Fibroblast of the aortic adventitia (primary cell): Measurements from ENCODE around the gene CCDC136. TPM values are rescaled to one million over a fixed set of nuclear protein-coding genes. Genes with fewer than 3 reads are reported as not detected.

ENCODE experiments used
- DNase-seq: peaks from one replicate; pipeline ENCODE4 v3.0.0-alpha.2; 2010; ENCODE audit warnings: low read depth
- H3K4me3 ChIP-seq: 2 replicates; pipeline ENCODE4 v1.5.1; 2011; ENCODE audit warnings: low read depth, mild to moderate bottlenecking, control low read depth, low read length, moderate library complexity
- total RNA-seq: library from RNA; depleted of rRNA; stranded (reverse); fragments of >200 nt; gene quantifications from 2 replicates; pipeline ENCODE4 v1.2.3, GENCODE V29; 2012; ENCODE audit warnings: low replicate concordance
- TF ChIP-seq, protein P1 (sequence below): IDR thresholded peaks from 2 replicates; pipeline ENCODE4 v1.5.1; 2011; ENCODE audit warnings: mild to moderate bottlenecking, low read length, control low read depth, inconsistent platforms; ENCODE audit not compliant: insufficient read depth

Gene CCDC136
- total RNA-seq, 1 donor = 9.9 TPM

DNA sequence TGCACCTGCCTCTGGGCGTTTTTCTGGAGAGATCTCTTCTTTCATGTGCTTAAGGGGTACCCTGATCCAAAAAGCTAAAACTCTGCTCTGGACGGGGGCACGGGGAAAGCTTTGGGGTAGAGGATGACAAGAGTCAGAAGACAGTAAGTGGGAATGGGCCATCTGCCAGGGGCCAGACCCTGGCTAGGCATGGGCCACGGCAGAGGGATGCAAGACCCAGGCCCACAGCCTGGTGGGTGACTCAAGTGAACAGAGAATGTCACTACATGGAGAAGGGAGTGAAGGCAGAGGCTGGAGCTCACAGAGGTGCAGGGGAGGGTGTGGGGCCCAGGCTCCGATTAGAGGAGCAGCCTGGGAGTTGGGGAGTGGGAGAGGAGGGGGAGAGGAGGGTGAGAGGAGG, 53.7 kb downstream of the CCDC136 start:
- DNase-seq = no peak
- TF ChIP-seq, protein P1, sequence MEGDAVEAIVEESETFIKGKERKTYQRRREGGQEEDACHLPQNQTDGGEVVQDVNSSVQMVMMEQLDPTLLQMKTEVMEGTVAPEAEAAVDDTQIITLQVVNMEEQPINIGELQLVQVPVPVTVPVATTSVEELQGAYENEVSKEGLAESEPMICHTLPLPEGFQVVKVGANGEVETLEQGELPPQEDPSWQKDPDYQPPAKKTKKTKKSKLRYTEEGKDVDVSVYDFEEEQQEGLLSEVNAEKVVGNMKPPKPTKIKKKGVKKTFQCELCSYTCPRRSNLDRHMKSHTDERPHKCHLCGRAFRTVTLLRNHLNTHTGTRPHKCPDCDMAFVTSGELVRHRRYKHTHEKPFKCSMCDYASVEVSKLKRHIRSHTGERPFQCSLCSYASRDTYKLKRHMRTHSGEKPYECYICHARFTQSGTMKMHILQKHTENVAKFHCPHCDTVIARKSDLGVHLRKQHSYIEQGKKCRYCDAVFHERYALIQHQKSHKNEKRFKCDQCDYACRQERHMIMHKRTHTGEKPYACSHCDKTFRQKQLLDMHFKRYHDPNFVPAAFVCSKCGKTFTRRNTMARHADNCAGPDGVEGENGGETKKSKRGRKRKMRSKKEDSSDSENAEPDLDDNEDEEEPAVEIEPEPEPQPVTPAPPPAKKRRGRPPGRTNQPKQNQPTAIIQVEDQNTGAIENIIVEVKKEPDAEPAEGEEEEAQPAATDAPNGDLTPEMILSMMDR = no peak
- H3K4me3 ChIP-seq = no peak overlapping the region

DNA sequence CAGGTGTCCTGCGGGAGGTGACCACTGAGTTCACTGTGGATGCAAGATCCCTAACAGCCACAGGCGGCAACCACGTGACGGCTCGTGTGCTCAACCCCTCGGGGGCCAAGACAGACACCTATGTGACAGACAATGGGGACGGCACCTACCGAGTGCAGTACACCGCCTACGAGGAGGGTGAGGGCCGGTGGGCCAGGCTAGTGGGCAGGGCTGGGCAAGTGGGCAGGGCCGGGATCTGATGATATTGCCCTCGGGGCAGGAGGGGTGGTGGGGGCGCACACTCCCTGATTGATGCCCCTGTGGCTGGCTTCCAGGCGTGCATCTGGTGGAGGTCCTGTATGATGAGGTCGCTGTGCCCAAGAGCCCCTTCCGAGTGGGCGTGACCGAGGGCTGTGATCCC, 54.2 kb downstream of the CCDC136 start:
- DNase-seq = no peak
- TF ChIP-seq, protein P1 = no peak

DNA sequence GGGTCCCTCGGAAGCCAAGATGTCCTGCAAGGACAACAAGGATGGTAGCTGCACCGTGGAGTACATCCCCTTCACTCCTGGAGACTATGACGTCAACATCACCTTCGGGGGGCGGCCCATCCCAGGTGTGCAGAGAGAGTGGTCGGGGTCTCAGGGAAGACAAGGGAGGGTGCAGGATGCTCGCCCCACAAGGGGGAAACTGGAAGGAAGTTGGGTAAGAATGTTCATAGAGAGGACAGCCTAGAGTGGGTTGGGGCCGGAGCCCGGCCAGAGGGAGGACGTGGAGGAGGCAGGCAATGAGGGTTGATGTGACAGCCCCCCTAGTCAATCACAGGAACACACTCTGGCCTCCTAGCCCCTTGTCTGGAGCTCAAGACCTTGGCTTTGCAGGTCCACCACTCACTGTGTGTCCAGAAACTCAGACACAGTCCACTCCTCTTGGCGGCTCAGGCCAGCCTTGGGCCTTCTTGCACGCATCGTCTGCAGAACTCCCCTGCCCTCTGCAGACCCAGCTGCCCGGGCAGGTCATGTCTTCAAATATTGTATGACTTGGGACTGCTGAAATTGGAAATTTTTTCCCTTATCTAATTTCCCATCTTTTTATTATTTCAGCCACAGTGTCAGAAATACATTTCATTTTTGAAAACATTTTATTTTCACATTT, 55.1 kb downstream of the CCDC136 start:
- no peak for DNase-seq
- no peak overlapping the region for H3K4me3 ChIP-seq
- TF ChIP-seq, protein P1 = no peak

More for the DNA sequence above, 54.2 kb downstream of the CCDC136 start:
- no peak overlapping the region for H3K4me3 ChIP-seq

DNA sequence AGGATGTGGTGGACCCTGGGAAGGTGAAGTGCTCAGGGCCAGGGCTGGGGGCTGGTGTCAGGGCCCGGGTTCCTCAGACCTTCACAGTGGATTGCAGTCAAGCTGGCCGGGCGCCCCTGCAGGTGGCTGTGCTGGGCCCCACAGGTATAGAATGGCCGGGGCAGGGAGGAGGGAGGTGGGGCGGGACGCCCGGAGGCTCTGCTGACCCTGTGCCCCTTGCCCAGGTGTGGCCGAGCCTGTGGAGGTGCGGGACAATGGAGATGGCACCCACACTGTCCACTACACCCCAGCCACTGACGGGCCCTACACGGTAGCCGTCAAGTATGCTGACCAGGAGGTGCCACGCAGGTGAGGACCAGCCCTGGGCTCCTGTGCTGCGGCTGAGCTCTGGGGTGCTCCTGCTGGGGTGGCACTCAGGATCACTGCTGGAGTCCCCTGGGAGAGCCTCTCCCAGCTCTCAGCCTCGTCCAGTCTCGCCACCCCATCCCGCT, 56.0 kb downstream of the CCDC136 start:
- TF ChIP-seq, protein P1 = no peak
- H3K4me3 ChIP-seq = no peak overlapping the region
- DNase-seq = no peak

DNA sequence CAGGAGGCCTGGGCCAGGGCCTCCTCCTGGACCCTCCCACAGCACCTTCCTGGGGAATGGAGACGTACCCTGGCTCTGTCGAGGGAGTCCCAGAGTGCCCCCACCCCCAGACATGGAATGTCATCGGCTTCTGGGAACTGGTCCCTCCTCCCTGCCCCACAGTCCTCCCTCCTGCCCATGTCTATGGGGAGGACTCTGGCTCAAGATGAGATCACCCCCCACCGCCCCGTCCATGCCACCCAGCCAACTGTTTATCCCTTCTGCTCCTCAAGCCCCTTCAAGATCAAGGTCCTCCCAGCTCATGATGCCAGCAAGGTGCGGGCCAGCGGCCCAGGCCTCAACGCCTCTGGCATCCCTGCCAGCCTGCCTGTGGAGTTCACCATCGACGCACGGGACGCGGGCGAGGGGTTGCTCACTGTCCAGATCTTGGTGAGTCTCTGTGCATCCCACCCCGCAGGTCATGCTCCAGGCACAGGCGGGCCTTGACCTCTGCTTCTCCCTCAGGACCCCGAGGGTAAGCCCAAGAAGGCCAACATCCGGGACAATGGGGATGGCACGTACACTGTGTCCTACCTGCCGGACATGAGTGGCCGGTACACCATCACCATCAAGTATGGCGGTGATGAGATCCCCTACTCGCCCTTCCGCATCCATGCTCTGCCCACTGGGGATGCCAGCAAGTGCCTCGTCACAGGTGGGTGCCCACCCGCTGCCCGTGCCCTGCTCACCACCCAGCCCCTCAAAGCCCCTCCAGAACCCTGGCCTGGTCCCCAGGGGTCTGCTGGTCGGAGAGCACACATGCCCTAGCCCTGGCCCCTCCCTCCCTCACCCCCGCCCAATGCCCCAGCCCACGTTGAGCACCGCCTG, 56.8 kb downstream of the CCDC136 start:
- TF ChIP-seq, protein P1 = no peak
- DNase-seq = no peak
- no peak overlapping the region for H3K4me3 ChIP-seq

DNA sequence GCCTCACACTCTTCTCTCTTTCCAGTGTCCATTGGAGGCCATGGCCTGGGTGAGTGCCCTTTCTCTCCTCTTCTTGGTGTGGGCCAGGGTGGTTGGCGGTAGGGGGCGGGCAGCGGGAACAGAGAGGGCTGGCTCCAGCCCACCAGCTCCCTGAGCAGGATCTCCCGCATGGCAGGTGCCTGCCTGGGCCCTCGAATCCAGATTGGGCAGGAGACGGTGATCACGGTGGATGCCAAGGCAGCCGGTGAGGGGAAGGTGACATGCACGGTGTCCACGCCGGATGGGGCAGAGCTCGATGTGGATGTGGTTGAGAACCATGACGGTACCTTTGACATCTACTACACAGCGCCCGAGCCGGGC, 57.4 kb downstream of the CCDC136 start:
- no peak overlapping the region for H3K4me3 ChIP-seq
- TF ChIP-seq, protein P1 = no peak
- no peak for DNase-seq
